ENCODE measurements around the gene SENP8.

SENP8 gene

DNA sequence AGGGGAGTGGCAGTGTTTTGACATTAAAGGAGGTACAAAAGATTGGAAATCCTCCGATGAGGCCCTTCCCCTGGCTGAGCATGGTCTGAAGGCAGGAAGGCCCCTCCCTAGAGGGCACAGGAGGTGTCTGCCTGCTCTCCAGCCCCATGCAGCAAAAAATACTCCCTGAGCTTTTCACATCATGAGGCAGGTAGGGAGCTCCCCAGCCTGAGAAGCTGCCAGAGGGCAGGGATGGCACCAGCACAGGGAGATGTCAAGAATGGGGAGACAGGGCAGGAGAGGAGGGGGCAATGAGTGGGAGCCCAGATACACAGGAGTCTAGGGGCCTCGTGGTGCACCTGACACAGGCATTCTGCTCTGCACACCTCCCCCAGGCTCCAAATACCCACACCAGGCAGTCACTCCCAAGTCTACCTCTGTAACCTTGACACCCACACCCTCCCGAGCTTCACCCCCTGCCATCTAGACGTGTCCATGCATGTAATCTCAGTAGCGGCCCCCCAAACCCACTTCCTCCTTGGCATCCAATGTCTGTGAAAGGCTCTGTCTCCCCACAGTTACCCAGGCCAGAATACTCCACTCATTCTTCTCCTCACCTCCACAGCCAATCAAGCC, 56.5 kb downstream of the SENP8 start:
- DNase-seq (ENCODE audit: low read depth in 1 of 2, low spot score in 1 of 2), result no peak

DNA sequence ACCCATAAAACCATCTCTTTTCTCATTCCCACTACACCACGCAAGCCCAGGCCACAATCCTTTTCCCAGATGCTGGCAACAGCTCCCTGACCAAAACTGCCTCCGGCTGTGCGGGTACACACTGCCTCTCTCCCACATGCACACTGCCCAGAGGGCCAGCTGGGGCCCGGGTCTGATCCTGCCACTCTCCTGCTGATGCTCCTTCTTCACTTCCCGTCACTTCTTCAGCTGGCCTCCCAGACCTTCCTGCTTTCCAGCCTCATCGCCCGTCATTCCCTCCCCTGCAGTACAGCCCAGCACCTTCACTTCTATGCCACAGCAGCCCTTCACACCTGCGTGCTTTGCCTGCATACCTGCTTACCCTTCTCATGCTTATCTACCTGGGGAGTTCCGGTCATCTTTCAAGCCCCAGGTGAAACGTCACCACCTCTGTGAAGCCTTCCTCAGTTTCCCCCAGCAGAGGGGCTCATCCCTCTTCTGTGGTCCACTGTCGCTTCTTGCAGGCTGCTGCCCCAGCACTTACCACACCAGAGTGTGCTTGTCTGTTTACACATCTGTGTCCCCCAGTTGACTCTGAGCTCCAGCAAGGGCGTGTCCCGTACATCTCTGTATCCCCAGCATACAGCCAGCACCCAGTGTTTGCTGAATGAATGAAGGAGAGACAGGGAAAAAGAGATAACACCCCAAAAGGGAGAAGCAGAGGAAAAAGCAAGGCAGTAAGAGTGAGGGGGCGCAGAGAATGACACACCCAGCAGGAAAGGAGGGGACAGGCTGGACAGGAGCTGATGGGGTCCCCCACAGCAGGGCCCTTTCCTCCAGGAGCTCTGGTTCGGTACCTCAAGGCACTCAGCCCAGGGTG, 57.2 kb downstream of the SENP8 start:
- DNase-seq (ENCODE audit: low read depth in 1 of 2, low spot score in 1 of 2), result no peak

DNA sequence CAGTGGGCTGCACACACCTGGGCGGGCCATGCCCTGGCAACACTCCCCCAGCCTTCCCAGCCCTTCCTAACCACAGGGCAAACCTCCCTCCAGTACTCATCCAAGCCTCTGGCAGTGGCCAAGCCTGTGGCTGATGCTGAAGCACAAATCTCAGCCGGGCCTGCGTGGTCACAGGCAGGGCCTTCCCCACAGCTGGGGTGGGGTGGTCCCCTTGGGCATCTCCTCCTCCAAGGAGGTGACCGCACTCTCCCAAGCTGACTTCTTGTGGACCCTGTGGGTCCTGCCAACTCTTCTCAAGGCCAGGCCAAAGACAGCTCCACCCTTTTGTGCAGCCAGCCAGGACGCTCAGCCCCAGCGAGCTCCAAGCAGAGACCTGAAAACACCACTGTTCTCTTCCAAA, 58.0 kb downstream of the SENP8 start:
- no peak for DNase-seq (ENCODE audit: low read depth in 1 of 2, low spot score in 1 of 2)

DNA sequence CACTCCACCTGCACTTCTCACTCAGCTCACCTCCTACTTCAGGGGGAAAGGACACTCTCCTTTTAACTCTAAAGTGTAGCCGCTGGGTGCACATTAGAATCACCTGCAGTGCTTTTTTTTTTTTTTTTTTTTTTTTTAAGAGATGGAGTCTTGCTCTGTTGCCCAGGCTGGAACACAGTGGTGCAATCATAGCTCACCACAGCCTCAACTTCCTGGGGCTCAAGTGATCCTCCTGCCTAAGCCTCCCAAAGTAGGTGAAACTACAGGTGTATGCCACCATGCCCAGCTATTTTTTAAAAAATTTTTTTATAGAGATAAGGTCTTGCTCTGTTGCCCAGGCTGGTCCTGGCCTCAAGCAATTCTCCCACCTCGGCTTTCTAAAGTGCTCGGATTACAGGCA, 58.5 kb downstream of the SENP8 start:
- DNase-seq (ENCODE audit: low read depth in 1 of 2, low spot score in 1 of 2), result no peak

DNA sequence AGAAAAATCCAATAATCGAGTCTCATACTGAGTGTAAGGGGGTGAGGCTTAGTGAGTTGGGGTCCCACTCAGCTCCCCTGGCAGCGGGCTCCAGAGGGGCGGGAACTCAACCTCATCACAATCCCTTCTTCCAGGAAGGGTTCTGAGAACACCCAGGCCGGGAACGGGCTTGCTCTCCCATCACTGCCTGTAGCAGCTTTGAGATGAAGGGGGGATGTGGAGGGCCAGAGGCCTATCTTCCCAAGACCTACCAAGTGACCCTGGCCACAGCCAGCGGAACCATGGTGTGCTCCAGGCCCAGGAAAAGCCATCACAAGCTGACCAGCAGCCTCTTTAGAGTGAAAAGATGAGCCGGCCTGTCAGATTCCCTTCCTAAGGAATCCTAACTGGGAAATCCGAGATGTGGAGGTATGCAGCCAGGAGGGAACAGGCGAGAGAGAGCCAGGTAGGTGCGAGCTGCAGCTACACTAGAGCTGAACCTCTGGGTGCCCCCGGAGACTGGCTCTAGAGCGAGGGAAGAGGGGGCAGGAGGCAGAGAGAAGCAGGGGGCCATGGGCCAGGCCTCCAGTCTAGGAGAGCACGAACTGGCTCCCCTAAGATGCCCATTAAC, 60.9 kb downstream of the SENP8 start:
- DNase-seq (ENCODE audit: low read depth in 1 of 2, low spot score in 1 of 2), result no peak

DNA sequence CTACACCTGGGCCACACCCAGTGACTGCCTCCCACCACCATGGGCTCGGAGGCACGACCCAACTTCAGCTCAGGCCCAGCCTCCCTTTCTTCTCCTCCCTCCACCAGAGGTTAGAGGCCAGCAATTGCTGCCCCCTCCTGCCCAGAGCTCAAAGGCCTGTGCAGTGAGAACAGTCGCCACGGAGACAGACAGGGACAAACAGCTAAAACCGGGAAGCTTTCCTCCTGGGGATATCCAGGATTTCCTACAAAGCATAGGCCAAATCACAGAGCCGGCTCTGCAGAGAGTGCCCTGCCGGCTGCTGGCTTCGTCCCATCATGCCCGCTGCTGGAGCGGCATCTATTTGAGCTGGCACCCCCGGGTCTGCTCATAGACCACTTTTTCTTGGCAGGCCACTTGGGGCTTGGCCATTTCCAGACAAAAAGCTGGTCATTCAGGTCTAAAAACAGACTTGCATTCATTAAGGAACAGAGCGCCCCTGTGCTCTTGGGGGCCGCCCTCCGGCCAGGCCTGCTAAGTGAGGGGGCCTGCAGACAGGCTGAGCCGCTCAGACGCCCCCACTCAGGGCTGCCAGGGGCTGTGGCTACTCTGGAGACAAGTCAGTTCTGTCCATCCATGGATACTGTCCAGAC, 61.9 kb downstream of the SENP8 start:
- no peak for DNase-seq (ENCODE audit: low read depth in 1 of 2, low spot score in 1 of 2)

DNA sequence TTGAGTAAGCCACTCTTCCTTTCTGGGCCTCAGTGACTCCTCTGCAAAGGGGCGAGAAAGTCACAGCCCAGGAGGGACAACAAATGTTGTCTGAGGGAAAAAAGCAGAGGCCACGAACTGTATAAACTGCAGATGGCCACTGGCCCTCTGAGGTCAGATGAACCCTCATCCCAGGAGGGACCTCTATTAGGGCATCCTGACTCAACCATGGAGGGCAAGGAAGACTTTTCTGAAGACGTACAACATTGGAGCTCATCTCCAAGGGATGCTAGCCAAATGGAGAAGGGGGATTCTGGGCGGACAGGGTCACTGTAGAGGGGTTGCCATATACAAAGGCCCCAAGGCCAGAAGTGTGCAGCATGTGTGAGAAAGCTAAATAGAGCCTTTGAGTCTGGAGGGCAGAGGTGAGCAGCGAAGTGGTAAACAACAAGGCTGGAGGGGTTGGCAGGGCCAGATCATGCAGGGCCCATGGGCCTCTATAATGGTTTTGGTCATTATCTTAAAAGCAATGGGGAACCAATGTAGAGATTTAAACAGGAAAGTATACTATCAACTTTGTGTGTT, 62.6 kb downstream of the SENP8 start:
- no peak for DNase-seq (ENCODE audit: low read depth in 1 of 2, low spot score in 1 of 2)

DNA sequence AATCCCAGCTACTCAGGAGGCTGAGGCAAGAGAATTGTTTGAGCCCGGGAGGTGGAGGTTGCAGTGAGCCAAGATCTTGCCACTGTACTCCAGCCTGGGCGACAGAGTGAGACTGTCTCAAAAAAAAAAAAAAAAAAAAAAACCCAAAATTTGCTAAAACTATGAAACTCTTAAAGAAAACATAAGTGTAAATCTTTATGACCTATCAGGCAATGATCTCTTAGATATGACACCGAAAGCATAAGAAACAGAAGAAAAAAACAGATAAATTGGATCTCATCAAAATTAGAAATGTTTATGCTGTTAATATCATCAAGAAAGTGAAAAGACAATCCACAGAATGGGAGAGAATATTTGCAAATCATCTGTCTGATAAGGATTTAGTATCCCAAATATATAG, 64.0 kb downstream of the SENP8 start:
- no peak for DNase-seq (ENCODE audit: low read depth in 1 of 2, low spot score in 1 of 2)

DNA sequence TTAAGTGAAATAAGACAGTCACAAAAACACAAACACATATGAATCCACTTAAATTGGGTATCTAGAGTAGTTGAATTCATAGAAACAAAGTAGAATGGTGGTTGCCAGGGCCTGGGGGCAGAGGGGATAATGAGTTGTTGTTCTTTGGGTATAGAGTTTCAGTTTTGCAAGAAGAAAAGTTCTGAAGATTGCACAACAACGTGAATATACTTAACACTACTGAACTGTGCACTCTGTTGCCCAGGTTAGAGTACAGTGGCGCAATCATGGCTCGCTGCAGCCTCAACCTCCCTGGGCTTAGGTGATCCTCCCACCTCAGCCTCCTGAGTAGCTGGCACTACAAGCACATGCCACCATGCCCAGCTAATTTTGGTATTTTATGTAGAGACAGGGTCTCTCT, 64.5 kb downstream of the SENP8 start:
- no peak for DNase-seq (ENCODE audit: low read depth in 1 of 2, low spot score in 1 of 2)

DNA sequence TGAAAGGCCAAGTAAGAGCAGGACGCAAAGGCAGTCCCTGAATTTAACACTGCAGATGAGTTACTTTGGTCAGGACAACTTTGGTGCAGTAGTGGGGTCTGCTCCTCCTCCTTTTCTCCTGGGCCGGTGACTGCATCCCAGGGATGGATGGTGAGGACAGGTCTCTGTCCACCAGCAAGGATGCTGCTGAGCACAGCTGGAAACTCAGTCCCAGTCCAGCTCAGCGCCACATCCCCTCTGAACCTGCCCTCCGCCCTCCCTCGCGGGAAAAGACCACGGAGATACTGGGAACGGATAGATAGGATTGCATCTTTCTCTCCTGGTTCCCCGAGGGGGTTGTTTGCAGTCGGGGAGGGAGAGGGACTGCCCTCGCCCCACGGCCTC, 65.6 kb downstream of the SENP8 start:
- DNase-seq (ENCODE audit: low read depth in 1 of 2, low spot score in 1 of 2), result no peak

DNA sequence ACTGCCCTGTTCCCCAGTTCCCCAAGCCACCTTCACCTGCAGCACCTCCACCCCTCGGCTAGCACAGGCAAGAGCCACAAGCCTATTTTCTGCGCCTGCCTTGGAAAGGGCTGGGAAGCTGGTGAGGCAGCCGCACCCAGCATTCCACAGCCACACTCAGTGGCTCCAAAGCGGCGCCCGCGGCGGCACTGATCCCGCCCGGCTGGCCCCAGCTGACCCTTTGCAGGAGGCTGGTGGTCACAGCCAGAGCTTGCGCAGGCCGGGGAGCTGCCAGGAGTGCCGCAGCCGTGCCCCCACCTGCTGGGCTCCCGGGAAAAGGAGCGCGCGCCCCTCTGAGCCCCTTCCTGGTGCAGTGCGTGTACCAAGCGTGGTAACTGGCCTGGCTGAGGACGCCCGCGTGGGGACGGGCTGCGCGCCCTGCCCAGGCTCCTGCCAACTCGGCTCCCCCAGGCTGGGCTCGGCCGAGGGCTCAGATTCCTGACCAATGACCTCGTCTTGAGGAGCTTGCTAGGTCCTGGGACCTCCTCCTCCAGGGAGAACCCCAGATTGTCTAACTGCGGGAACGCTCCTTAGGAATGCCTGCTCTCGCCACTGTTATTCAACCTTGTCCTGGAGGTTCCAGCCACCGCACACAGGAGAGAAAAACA, 66.1 kb downstream of the SENP8 start:
- no peak for DNase-seq (ENCODE audit: low read depth in 1 of 2, low spot score in 1 of 2)

DNA sequence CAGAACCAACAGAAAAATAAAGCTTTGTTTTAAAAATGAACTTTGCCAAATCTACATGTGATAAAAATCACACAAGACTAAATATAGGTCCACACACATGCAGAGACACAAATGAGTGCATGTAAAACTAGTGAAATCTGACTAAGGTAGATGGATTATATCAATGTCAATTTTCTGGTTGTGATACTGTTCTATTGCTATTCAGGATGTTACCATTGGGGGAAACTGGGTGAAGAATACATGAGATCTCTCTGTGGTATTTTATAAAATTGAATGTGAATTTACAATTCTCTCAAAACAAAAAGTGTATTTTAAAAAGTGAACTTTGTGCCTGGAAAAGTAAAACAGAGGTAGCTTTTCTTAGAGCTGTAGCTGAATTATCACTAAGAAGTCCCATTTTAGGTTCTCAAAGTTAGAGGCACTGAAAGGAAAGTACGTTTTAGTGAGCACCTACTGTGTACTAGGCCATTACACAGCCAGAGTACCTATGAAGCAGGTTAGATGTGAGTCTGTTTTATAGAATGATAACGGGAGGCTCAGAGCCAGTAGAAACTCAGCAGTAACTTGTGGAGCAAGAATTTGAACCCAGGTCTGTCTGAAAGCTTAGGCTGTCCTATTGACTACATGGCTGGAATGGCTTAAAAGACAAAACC, 71.2 kb downstream of the SENP8 start:
- DNase-seq (ENCODE audit: low read depth in 1 of 2, low spot score in 1 of 2), result no peak

DNA sequence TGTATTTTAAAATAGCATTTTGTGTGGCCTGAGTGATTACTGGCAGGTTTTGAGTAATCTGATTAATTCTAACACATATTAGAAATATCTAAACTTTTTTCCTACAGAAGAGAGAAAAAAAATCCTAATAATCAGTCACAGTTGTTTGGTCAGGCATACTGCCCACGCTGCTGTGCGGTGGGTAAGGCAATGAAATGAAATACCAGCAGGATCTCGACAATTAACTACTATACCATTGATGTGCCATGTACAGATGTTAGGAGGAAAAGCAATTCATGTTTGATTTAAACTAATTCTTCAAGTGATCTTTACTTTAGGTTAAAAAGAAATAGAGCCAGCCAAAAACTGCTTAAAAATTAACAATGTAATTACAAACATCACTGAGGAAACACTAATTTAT, 74.2 kb downstream of the SENP8 start:
- no peak for DNase-seq (ENCODE audit: low read depth in 1 of 2, low spot score in 1 of 2)
